ENCODE data around the gene RNU2-1. TPM values are rescaled to one million over a fixed set of nuclear protein-coding genes. Genes with fewer than 3 reads are reported as not detected.

RNU2-1 gene
- total and polyA plus RNA-seq, 2 of the 13 experiments (the other 11 are each of a cell fraction or from before 2014, with no cell fraction given): not detected

DNA sequence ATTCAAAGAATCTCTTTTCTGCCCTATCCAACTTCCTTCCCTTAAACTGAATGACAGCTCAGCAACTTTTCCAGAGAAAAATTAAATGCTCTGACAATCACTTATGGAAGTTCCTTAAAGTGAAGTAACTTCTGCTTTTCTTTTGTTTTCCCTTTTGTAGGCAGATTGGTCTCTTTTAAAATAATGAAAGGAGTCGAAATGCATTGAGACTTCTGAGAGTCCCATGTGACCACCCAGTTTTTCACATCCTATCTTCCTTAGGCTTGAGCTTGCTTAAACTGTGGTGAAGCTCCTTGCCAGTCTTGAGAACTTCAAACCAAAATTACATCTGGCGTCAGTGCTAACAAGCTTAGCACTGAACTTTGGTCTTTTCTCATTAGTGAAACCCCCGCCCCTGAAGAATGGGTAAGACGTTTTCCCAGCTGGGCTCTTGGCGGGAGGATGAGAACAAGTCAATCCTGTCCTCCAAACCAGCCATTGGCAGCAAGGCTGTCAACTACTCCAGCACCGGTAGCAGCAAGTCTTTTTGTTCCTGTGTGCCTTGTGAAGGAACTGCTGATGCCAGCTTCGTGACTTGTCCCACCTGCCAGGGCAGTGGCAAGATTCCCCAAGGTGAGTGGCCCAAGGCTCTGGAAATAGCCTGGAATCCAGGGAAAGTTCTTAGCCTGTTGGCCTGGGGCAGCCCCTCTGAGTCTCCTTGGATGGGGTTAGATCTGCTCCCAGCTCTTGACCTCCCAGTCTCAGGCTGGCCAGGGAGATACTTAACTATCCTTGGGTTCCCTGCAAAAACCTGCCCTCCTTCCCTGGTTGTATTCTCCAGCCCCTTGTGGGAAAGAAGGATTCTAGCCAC is 20.9 kb downstream of the RNU2-1 start (continued):
- TF ChIP-seq, protein P1, sequence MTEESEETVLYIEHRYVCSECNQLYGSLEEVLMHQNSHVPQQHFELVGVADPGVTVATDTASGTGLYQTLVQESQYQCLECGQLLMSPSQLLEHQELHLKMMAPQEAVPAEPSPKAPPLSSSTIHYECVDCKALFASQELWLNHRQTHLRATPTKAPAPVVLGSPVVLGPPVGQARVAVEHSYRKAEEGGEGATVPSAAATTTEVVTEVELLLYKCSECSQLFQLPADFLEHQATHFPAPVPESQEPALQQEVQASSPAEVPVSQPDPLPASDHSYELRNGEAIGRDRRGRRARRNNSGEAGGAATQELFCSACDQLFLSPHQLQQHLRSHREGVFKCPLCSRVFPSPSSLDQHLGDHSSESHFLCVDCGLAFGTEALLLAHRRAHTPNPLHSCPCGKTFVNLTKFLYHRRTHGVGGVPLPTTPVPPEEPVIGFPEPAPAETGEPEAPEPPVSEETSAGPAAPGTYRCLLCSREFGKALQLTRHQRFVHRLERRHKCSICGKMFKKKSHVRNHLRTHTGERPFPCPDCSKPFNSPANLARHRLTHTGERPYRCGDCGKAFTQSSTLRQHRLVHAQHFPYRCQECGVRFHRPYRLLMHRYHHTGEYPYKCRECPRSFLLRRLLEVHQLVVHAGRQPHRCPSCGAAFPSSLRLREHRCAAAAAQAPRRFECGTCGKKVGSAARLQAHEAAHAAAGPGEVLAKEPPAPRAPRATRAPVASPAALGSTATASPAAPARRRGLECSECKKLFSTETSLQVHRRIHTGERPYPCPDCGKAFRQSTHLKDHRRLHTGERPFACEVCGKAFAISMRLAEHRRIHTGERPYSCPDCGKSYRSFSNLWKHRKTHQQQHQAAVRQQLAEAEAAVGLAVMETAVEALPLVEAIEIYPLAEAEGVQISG (CRISPR knock-in tag; IDR thresholded peaks at IDR 0.05): no peak
- no peak for TF ChIP-seq ZNF263 (CRISPR knock-in tag; IDR thresholded peaks at IDR 0.05)
- no peak for TF ChIP-seq TOPORS (CRISPR knock-in tag; IDR thresholded peaks at IDR 0.05)
- TF ChIP-seq ZNF124 (CRISPR knock-in tag; IDR thresholded peaks at IDR 0.05): no peak
- TF ChIP-seq, protein P2, sequence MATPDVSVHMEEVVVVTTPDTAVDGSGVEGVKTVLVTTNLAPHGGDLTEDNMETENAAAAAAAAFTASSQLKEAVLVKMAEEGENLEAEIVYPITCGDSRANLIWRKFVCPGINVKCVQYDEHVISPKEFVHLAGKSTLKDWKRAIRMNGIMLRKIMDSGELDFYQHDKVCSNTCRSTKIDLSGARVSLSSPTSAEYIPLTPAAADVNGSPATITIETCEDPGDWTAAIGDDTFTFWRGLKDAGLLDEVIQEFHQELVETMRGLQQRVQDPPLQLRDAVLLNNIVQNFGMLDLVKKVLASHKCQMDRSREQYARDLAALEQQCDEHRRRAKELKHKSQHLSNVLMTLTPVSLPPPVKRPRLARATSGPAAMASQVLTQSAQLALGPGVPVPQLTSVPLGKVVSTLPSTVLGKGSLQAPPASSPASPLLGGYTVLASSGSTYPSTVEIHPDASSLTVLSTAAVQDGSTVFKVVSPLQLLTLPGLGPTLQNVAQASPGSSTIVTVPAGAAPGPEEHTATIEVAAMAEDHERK (CRISPR knock-in tag; IDR thresholded peaks at IDR 0.05; ENCODE audit: low read depth): no peak
- TF ChIP-seq, protein P3, sequence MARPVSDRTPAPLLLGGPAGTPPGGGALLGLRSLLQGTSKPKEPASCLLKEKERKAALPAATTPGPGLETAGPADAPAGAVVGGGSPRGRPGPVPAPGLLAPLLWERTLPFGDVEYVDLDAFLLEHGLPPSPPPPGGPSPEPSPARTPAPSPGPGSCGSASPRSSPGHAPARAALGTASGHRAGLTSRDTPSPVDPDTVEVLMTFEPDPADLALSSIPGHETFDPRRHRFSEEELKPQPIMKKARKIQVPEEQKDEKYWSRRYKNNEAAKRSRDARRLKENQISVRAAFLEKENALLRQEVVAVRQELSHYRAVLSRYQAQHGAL (CRISPR knock-in tag; IDR thresholded peaks at IDR 0.05; ENCODE audit: not compliant biosample characterization): peak; percentile 11
- TF ChIP-seq, protein P4, sequence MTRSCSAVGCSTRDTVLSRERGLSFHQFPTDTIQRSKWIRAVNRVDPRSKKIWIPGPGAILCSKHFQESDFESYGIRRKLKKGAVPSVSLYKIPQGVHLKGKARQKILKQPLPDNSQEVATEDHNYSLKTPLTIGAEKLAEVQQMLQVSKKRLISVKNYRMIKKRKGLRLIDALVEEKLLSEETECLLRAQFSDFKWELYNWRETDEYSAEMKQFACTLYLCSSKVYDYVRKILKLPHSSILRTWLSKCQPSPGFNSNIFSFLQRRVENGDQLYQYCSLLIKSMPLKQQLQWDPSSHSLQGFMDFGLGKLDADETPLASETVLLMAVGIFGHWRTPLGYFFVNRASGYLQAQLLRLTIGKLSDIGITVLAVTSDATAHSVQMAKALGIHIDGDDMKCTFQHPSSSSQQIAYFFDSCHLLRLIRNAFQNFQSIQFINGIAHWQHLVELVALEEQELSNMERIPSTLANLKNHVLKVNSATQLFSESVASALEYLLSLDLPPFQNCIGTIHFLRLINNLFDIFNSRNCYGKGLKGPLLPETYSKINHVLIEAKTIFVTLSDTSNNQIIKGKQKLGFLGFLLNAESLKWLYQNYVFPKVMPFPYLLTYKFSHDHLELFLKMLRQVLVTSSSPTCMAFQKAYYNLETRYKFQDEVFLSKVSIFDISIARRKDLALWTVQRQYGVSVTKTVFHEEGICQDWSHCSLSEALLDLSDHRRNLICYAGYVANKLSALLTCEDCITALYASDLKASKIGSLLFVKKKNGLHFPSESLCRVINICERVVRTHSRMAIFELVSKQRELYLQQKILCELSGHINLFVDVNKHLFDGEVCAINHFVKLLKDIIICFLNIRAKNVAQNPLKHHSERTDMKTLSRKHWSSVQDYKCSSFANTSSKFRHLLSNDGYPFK (CRISPR knock-in tag; IDR thresholded peaks at IDR 0.05; ENCODE audit: borderline replicate concordance): no peak
- TF ChIP-seq ZNF10 (CRISPR knock-in tag; IDR thresholded peaks at IDR 0.05; ENCODE audit: borderline replicate concordance, low read depth): no peak
- TF ChIP-seq, protein P5, sequence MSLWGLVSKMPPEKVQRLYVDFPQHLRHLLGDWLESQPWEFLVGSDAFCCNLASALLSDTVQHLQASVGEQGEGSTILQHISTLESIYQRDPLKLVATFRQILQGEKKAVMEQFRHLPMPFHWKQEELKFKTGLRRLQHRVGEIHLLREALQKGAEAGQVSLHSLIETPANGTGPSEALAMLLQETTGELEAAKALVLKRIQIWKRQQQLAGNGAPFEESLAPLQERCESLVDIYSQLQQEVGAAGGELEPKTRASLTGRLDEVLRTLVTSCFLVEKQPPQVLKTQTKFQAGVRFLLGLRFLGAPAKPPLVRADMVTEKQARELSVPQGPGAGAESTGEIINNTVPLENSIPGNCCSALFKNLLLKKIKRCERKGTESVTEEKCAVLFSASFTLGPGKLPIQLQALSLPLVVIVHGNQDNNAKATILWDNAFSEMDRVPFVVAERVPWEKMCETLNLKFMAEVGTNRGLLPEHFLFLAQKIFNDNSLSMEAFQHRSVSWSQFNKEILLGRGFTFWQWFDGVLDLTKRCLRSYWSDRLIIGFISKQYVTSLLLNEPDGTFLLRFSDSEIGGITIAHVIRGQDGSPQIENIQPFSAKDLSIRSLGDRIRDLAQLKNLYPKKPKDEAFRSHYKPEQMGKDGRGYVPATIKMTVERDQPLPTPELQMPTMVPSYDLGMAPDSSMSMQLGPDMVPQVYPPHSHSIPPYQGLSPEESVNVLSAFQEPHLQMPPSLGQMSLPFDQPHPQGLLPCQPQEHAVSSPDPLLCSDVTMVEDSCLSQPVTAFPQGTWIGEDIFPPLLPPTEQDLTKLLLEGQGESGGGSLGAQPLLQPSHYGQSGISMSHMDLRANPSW (CRISPR knock-in tag; IDR thresholded peaks at IDR 0.05; ENCODE audit: borderline replicate concordance): 0 out of 2 replicates have a peak, but pooled peaks have one; percentile 50
- TF ChIP-seq DPF2 (CRISPR knock-in tag; IDR thresholded peaks at IDR 0.05; ENCODE audit: borderline replicate concordance, low read depth): no peak
- TF ChIP-seq, protein P6, sequence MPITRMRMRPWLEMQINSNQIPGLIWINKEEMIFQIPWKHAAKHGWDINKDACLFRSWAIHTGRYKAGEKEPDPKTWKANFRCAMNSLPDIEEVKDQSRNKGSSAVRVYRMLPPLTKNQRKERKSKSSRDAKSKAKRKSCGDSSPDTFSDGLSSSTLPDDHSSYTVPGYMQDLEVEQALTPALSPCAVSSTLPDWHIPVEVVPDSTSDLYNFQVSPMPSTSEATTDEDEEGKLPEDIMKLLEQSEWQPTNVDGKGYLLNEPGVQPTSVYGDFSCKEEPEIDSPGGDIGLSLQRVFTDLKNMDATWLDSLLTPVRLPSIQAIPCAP (CRISPR knock-in tag; IDR thresholded peaks at IDR 0.05; ENCODE audit: low read depth): no peak
- TF ChIP-seq MTA1 (CRISPR knock-in tag; IDR thresholded peaks at IDR 0.05; ENCODE audit: borderline replicate concordance): no peak
- TF ChIP-seq GATAD2A (CRISPR knock-in tag; IDR thresholded peaks at IDR 0.05): peak; percentile 6; the same call in 1 of the 2 replicates
- no peak for TF ChIP-seq MIER3 (CRISPR knock-in tag; IDR thresholded peaks at IDR 0.05; ENCODE audit: borderline replicate concordance)
- TF ChIP-seq ZNF180 (CRISPR knock-in tag; IDR thresholded peaks at IDR 0.05; ENCODE audit: borderline replicate concordance, low read depth): no peak
- no peak; the same call in 1 of the 2 replicates for TF ChIP-seq ARNT2 (CRISPR knock-in tag; IDR thresholded peaks at IDR 0.05; ENCODE audit: low read depth)
